Lung (tissue), 12 donors: ENCODE data around the gene RPS6KA2. TPM values are rescaled to one million over a fixed set of nuclear protein-coding genes. Genes with fewer than 3 reads are reported as not detected.

Source experiments
- ATAC-seq: fragments of 200-7000 bp; cut with Tn5 transposase; one replicate; pipeline ENCODE4 v1.9.1; 2020; ENCODE audit warnings: moderate number of reproducible peaks; ENCODE audit not compliant: insufficient read depth, low FRiP score
- DNase-seq, 3 donors: peaks; one replicate each; pipeline ENCODE4 v3.0.0-alpha.2; 2013 to 2017
- H3K27ac ChIP-seq, 2 donors: one replicate each; pipeline ENCODE4 v1.5.1; 2013; ENCODE audit warnings: mild to moderate bottlenecking in 2 of 2, moderate library complexity in 2 of 2, control low read depth in 1 of 2, inconsistent platforms in 1 of 2, low read depth in 1 of 2, low read length in 1 of 2
- H3K27me3 ChIP-seq, 3 donors: one replicate each; pipeline ENCODE4 v1.5.1; 2013; ENCODE audit warnings: low read length in 2 of 3; ENCODE audit not compliant: control insufficient read depth in 3 of 3, insufficient read depth in 3 of 3
- H3K36me3 ChIP-seq, 4 donors: one replicate each; pipeline ENCODE4 v1.5.1; 2013; ENCODE audit warnings: low read length in 4 of 4, mild to moderate bottlenecking in 1 of 4, moderate library complexity in 1 of 4; ENCODE audit not compliant: control insufficient read depth in 4 of 4, insufficient read depth in 4 of 4
- H3K4me1 ChIP-seq, 5 donors: one replicate each; pipeline ENCODE4 v1.5.1; 2013; ENCODE audit warnings: low read length in 5 of 5, mild to moderate bottlenecking in 2 of 5, moderate library complexity in 1 of 5; ENCODE audit not compliant: control insufficient read depth in 5 of 5, insufficient read depth in 5 of 5
- H3K4me3 ChIP-seq: one replicate; pipeline ENCODE4 v1.5.1; 2013; ENCODE audit warnings: mild to moderate bottlenecking, control low read depth, moderate library complexity
- H3K9ac ChIP-seq, 2 donors: one replicate each; pipeline ENCODE4 v1.5.1; 2013; ENCODE audit warnings: low read length in 2 of 2, control low read depth in 1 of 2; ENCODE audit not compliant: insufficient read depth in 1 of 2
- H3K9me3 ChIP-seq, 4 donors: one replicate each; pipeline ENCODE4 v1.5.1; 2013; ENCODE audit warnings: low read length in 3 of 4, mild to moderate bottlenecking in 1 of 4, moderate library complexity in 1 of 4; ENCODE audit not compliant: control insufficient read depth in 4 of 4, insufficient read depth in 3 of 4
- WGBS, 2 donors: extraction: QIAGEN DNeasy Blood & Tissue Kit; methylation state at CpG; one replicate each; pipeline ENCODE4 v1.1.7; 2013; 5-methylcytosine and 5-hydroxymethylcytosine counted together
- polyA plus RNA-seq, 2 donors: library from polyadenylated mRNA; stranded (reverse); fragments of 200-250 nt; gene quantifications; one replicate each; pipeline ENCODE4 v1.2.1, GENCODE V29; 2013
- total RNA-seq, 2 donors: library from RNA; depleted of rRNA in 1 of 2; stranded (reverse); fragments of >200 nt in 1 of 2; gene quantifications; one replicate each; pipeline ENCODE4 v1.2.1, GENCODE V29; 2014 to 2021
- TF ChIP-seq, protein P1 (sequence below): IDR thresholded peaks from 2 replicates; pipeline ENCODE4 v1.5.1; 2012; ENCODE audit warnings: mild to moderate bottlenecking; ENCODE audit errors: control extremely low read depth, extremely low read depth
- donor health status: control.
- donor health status: control.
- donor health status: Bipolar disorder and iron deficiency.
- donor health status: healthy.
- donor health status: DM: yes; HTN: yes; CAD: no.

RPS6KA2 gene
- total and polyA plus RNA-seq, 4 donors = 61.9 to 185 (median 105) TPM

DNA sequence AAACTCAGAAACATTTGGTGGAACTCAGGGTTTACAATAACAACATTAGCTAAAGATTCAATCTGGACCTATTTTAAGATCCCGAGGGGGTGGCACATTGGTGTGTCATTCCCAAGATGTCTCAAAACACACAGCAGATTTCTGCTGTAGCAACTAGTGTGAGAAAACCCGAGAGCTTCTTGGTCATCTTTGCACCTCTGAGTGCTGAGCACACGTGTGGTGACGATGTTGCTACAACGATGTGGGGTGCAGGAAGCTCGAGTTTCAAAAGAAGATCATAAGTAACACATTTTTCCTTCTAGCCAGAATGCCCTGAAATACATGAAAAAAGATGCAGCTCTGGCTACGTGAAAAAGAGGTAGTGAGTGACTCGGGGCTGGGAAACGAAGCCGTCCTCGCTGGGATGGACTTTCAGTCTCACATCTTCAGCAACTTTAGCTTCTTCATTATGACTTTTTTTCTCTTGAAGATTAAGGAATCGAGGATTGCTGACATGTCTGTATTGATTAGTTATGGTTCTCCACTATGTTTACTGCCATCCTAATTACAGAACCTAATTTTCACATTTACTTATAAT, 42.1 kb downstream of the RPS6KA2 start:
- ATAC-seq (no peak), DNase-seq (no peak)
- H3K27ac ChIP-seq = no peak overlapping the region
- no peak overlapping the region for H3K9ac ChIP-seq
- H3K4me3 ChIP-seq = no peak overlapping the region
- H3K9me3 ChIP-seq = no peaks in the 10 kb centered on the region
- H3K4me1 ChIP-seq = peaks cover 0 to 18% (median 3%) of the 10 kb centered on the region in 5 donors
- TF ChIP-seq, protein P1, sequence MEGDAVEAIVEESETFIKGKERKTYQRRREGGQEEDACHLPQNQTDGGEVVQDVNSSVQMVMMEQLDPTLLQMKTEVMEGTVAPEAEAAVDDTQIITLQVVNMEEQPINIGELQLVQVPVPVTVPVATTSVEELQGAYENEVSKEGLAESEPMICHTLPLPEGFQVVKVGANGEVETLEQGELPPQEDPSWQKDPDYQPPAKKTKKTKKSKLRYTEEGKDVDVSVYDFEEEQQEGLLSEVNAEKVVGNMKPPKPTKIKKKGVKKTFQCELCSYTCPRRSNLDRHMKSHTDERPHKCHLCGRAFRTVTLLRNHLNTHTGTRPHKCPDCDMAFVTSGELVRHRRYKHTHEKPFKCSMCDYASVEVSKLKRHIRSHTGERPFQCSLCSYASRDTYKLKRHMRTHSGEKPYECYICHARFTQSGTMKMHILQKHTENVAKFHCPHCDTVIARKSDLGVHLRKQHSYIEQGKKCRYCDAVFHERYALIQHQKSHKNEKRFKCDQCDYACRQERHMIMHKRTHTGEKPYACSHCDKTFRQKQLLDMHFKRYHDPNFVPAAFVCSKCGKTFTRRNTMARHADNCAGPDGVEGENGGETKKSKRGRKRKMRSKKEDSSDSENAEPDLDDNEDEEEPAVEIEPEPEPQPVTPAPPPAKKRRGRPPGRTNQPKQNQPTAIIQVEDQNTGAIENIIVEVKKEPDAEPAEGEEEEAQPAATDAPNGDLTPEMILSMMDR = no peak
- peaks cover 0 to 7% (median 0%) of the 10 kb centered on the region in 4 donors for H3K36me3 ChIP-seq
- no peaks in the 10 kb centered on the region for H3K27me3 ChIP-seq
- 55 to 76% methylated on average over 12 of the region's 12 CpGs for WGBS, 2 donors

DNA sequence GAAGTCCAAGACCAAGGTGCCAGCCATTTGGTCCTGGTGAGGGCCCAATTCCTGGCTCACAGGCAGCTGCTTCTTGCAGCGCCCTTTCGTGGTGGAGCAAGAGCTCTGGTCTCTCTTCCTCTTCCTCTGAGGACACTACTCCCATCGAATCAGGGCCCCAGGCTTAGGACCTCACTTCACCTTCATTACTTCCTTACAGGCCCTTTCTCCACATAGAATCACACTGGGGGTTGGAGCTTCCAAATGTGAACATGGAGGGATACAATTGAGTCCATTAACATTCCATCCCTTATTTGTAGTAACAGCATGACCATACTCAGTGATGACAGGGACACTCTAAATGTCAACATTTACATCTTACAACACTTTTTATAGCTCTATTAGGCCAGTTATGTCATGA, 42.9 kb downstream of the RPS6KA2 start:
- ATAC-seq = no peak
- WGBS, 2 donors = 18 to 67% methylated on average over 3 of the region's 3 CpGs

DNA sequence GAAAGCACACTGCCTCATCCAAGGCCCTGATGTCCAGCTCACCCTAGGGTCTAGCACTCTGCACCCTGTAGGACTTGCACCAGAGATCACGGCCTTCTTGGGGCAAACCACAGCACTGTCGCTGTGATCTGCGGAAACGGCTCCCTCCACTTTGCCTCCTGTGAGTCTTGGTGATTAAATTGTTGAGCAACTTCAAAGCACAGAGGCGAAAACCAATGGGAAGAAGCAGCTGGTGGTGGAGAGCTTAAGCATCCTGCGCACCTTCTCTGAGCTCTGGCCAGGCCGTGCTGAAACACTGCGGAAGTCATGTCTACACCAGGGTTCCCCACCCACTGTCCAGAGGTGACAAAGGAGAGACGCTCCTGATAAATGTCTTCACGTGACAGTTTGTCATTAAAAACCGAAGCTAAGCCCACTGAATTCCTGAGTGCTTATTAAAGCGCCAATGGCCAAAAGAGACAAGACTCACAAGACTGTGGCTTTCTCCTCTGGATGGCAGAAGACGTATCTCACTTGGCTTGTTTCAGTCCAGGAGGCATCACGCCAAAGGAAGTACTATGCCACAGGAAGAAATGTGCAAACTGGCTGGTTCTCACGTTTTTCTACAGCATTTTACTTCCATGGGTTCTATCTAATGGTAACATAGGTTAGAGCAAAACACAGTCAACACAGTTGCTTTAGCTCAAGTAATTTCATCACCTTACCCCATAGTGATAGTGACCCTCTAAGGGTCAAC, 43.7 kb downstream of the RPS6KA2 start:
- Histone ChIP-seq H3K27me3 (no peaks in the 10 kb centered on the region), H3K27ac (no peak overlapping the region), H3K4me1 (peaks cover 0 to 12% (median 8%) of the 10 kb centered on the region in 5 donors), H3K9ac (no peak overlapping the region), H3K4me3 (no peak overlapping the region), H3K36me3 (peaks cover 0 to 7% (median 0%) of the 10 kb centered on the region in 4 donors), H3K9me3 (no peaks in the 10 kb centered on the region)
- TF ChIP-seq, protein P1 = no peak
- ATAC-seq (no peak), DNase-seq (no peak)
- WGBS, 2 donors = 53 to 76% methylated on average over 15 of the region's 15 CpGs

More for the DNA sequence above, 42.9 kb downstream of the RPS6KA2 start:
- Histone ChIP-seq H3K9ac (no peak overlapping the region), H3K9me3 (no peaks in the 10 kb centered on the region), H3K4me1 (peaks cover 0 to 16% (median 9%) of the 10 kb centered on the region in 5 donors), H3K27me3 (no peaks in the 10 kb centered on the region), H3K27ac (no peak overlapping the region), H3K36me3 (peaks cover 0 to 7% (median 0%) of the 10 kb centered on the region in 4 donors), H3K4me3 (no peak overlapping the region)
- no peak for DNase-seq
- TF ChIP-seq, protein P1 = no peak
